HEK293 (cell line): ENCODE data around the gene ELOVL4.

Experiments used
- CTCF ChIA-PET: fragments of 350-600 bp; formaldehyde crosslinking; extraction: SDS; loops from one replicate; lab custom pipeline; 2021; ENCODE audit warnings: antibody characterized with exemption; lab: Yijun Ruan, JAX
- POLR2A ChIA-PET: fragments of 300-600 bp; formaldehyde crosslinking; extraction: SDS; loops from one replicate; lab custom pipeline; 2020; ENCODE audit warnings: antibody characterized with exemption, inconsistent platforms; lab: Yijun Ruan, JAX
- H3K27ac ChIP-seq: fragments of 200-500 bp; sonication (Bioruptor generic); 2 replicates; pipeline ENCODE4 v1.5.1; 2014; ENCODE audit warnings: low read depth, low read length, control low read depth, inconsistent platforms; ENCODE audit errors: extremely low read depth
- H3K36me3 ChIP-seq, 2 experiments: fragments of 200-500 bp in 1 of 2; sonication (Bioruptor generic) in 1 of 2; 1 replicate in 1 of 2; 2 replicates in 1 of 2; pipeline ENCODE4 v1.5.1; 2014 to 2017; ENCODE audit warnings: inconsistent platforms in 2 of 2, low read length in 2 of 2; ENCODE audit not compliant: control insufficient read depth in 2 of 2, insufficient read depth in 1 of 2
- H3K4me1 ChIP-seq: fragments of 200-500 bp; sonication (Bioruptor generic); 2 replicates; pipeline ENCODE4 v1.5.1; 2014; ENCODE audit warnings: mild to moderate bottlenecking, low read length, inconsistent platforms; ENCODE audit not compliant: control insufficient read depth, insufficient read depth
- H3K4me3 ChIP-seq: 2 replicates; pipeline ENCODE4 v1.5.1; 2011; ENCODE audit warnings: low read depth, mild to moderate bottlenecking, control low read depth, low read length, moderate library complexity
- H3K9me3 ChIP-seq: fragments of 200-500 bp; sonication (Bioruptor generic); 2 replicates; pipeline ENCODE4 v1.5.1; 2014; ENCODE audit warnings: low read depth, low read length, inconsistent platforms; ENCODE audit not compliant: control insufficient read depth, insufficient read depth
- BCL11A ChIP-seq: fragments of 450-650 bp; formaldehyde crosslinking; IDR thresholded peaks from 2 replicates; pipeline ENCODE4 v1.5.1; 2016; ENCODE audit warnings: low read depth, missing biosample characterization, missing genetic modification characterization
- FEZF1 ChIP-seq: fragments of 450-650 bp; formaldehyde crosslinking; IDR thresholded peaks from 2 replicates; pipeline ENCODE4 v1.5.1; 2016; ENCODE audit warnings: missing biosample characterization, missing genetic modification characterization
- GLIS2 ChIP-seq: fragments of 450-650 bp; formaldehyde crosslinking; IDR thresholded peaks from 2 replicates; pipeline ENCODE4 v1.5.1; 2016; ENCODE audit warnings: missing biosample characterization, missing genetic modification characterization
- KLF9 ChIP-seq: fragments of 450-650 bp; formaldehyde crosslinking; IDR thresholded peaks from 2 replicates; pipeline ENCODE4 v1.5.1; 2016; ENCODE audit warnings: missing biosample characterization, missing genetic modification characterization, low read depth
- MEIS1 ChIP-seq: sonication (generic); formaldehyde crosslinking; IDR thresholded peaks from 2 replicates; pipeline ENCODE4 v1.8.1; 2022; ENCODE audit warnings: missing genetic modification reagents, mild to moderate bottlenecking, borderline replicate concordance
- OSR2 ChIP-seq: fragments of 450-650 bp; formaldehyde crosslinking; IDR thresholded peaks from 2 replicates; pipeline ENCODE4 v1.5.1; 2016; ENCODE audit warnings: missing biosample characterization, missing genetic modification characterization
- ZBTB17 ChIP-seq: fragments of 450-650 bp; formaldehyde crosslinking; IDR thresholded peaks from 2 replicates; pipeline ENCODE4 v1.5.1; 2016; ENCODE audit warnings: missing biosample characterization, missing genetic modification characterization
- ZBTB20 ChIP-seq: fragments of 450-650 bp; formaldehyde crosslinking; IDR thresholded peaks from 2 replicates; pipeline ENCODE4 v1.5.1; 2016; ENCODE audit warnings: missing biosample characterization, missing genetic modification characterization
- ZEB2 ChIP-seq: fragments of 450-650 bp; formaldehyde crosslinking; IDR thresholded peaks from 2 replicates; pipeline ENCODE4 v1.5.1; 2016; ENCODE audit warnings: missing biosample characterization, missing genetic modification characterization
- ZIC2 ChIP-seq: fragments of 450-650 bp; formaldehyde crosslinking; IDR thresholded peaks from 2 replicates; pipeline ENCODE4 v1.5.1; 2016; ENCODE audit warnings: missing biosample characterization, missing genetic modification characterization
- ZNF223 ChIP-seq: fragments of 450-650 bp; formaldehyde crosslinking; IDR thresholded peaks from 2 replicates; pipeline ENCODE4 v1.5.1; 2016; ENCODE audit warnings: missing biosample characterization, missing genetic modification characterization
- ZNF335 ChIP-seq: fragments of 450-650 bp; formaldehyde crosslinking; conservative IDR thresholded peaks from 2 replicates; pipeline ENCODE4 v1.5.1; 2016; ENCODE audit warnings: missing biosample characterization, missing genetic modification characterization
- ZNF501 ChIP-seq: fragments of 450-650 bp; formaldehyde crosslinking; IDR thresholded peaks from 2 replicates; pipeline ENCODE4 v1.5.1; 2016; ENCODE audit warnings: missing biosample characterization, missing genetic modification characterization
- ZNF610 ChIP-seq: fragments of 450-650 bp; formaldehyde crosslinking; IDR thresholded peaks from 2 replicates; pipeline ENCODE4 v1.5.1; 2016; ENCODE audit warnings: missing biosample characterization, missing genetic modification characterization, borderline replicate concordance
- ZNF660 ChIP-seq: fragments of 450-650 bp; IDR thresholded peaks from 2 replicates; pipeline ENCODE4 v1.5.1; 2018; ENCODE audit warnings: missing biosample characterization, mild to moderate bottlenecking, missing genetic modification characterization
- ZNF701 ChIP-seq: fragments of 450-650 bp; formaldehyde crosslinking; IDR thresholded peaks from 2 replicates; pipeline ENCODE4 v1.5.1; 2016; ENCODE audit warnings: missing biosample characterization, missing genetic modification characterization
- ZNF76 ChIP-seq: fragments of 450-650 bp; formaldehyde crosslinking; IDR thresholded peaks from 2 replicates; pipeline ENCODE4; 2016; ENCODE audit warnings: low read depth, missing biosample characterization, missing genetic modification characterization, borderline replicate concordance
- TF ChIP-seq, protein P1 (sequence below): fragments of 450-650 bp; formaldehyde crosslinking; conservative IDR thresholded peaks from 2 replicates; pipeline ENCODE4 v1.5.1; 2016; ENCODE audit warnings: low read depth, missing biosample characterization, missing genetic modification characterization
- TF ChIP-seq, protein P2 (sequence below): fragments of 450-650 bp; formaldehyde crosslinking; IDR thresholded peaks from 2 replicates; pipeline ENCODE4 v1.5.1; 2016; ENCODE audit warnings: missing biosample characterization, missing genetic modification characterization
- TF ChIP-seq, protein P3 (sequence below): fragments of 450-650 bp; formaldehyde crosslinking; IDR thresholded peaks from 2 replicates; pipeline ENCODE4 v1.5.1; 2017; ENCODE audit warnings: missing biosample characterization, missing genetic modification characterization
- TF ChIP-seq, protein P4 (sequence below): fragments of 450-650 bp; IDR thresholded peaks from 2 replicates; pipeline ENCODE4 v1.5.1; 2018; ENCODE audit warnings: missing biosample characterization, mild to moderate bottlenecking, missing genetic modification characterization
- TF ChIP-seq, protein P5 (sequence below): fragments of 450-650 bp; formaldehyde crosslinking; IDR thresholded peaks from 2 replicates; pipeline ENCODE4 v1.5.1; 2017; ENCODE audit warnings: missing biosample characterization, missing genetic modification characterization

Gene ELOVL4

DNA sequence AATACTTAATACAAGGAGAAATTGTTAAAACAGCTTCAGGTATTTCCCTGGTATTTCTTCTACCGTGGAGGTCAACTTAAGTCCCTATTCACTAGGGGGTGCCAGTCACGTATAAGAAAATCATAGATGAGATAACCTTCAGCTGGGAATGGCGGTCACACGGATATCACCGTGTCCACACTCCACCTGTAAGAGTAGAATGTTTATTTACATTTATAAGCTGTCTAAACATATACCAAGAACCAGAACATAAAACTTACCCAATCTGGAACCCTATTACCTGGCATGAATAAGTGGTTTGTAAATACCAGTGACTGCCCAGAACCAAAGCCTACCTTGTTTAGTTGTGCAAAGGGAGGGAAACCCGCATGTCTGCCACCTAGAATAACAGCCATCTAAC is 1.9 kb upstream of the ELOVL4 start (continued):
- TF ChIP-seq FEZF1 (tag by site-specific recombination) (no peak), ZNF701 (tag by site-specific recombination) (no peak), ZEB2 (tag by site-specific recombination) (peak; percentile 39; the same call in 1 of the 2 replicates)
- TF ChIP-seq, protein P1, sequence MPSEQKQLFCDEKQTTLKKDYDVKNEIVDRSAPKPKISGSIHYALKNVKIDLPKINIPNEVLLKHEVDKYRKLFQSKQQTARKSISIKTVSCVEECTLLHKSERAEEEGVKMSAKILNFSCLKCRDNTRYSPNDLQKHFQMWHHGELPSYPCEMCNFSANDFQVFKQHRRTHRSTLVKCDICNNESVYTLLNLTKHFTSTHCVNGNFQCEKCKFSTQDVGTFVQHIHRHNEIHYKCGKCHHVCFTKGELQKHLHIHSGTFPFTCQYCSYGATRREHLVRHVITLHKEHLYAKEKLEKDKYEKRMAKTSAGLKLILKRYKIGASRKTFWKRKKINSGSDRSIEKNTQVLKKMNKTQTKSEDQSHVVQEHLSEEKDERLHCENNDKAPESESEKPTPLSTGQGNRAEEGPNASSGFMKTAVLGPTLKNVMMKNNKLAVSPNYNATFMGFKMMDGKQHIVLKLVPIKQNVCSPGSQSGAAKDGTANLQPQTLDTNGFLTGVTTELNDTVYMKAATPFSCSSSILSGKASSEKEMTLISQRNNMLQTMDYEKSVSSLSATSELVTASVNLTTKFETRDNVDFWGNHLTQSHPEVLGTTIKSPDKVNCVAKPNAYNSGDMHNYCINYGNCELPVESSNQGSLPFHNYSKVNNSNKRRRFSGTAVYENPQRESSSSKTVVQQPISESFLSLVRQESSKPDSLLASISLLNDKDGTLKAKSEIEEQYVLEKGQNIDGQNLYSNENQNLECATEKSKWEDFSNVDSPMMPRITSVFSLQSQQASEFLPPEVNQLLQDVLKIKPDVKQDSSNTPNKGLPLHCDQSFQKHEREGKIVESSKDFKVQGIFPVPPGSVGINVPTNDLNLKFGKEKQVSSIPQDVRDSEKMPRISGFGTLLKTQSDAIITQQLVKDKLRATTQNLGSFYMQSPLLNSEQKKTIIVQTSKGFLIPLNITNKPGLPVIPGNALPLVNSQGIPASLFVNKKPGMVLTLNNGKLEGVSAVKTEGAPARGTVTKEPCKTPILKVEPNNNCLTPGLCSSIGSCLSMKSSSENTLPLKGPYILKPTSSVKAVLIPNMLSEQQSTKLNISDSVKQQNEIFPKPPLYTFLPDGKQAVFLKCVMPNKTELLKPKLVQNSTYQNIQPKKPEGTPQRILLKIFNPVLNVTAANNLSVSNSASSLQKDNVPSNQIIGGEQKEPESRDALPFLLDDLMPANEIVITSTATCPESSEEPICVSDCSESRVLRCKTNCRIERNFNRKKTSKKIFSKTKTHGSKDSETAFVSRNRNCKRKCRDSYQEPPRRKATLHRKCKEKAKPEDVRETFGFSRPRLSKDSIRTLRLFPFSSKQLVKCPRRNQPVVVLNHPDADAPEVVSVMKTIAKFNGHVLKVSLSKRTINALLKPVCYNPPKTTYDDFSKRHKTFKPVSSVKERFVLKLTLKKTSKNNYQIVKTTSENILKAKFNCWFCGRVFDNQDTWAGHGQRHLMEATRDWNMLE (tag by site-specific recombination): peak; percentile 54

DNA sequence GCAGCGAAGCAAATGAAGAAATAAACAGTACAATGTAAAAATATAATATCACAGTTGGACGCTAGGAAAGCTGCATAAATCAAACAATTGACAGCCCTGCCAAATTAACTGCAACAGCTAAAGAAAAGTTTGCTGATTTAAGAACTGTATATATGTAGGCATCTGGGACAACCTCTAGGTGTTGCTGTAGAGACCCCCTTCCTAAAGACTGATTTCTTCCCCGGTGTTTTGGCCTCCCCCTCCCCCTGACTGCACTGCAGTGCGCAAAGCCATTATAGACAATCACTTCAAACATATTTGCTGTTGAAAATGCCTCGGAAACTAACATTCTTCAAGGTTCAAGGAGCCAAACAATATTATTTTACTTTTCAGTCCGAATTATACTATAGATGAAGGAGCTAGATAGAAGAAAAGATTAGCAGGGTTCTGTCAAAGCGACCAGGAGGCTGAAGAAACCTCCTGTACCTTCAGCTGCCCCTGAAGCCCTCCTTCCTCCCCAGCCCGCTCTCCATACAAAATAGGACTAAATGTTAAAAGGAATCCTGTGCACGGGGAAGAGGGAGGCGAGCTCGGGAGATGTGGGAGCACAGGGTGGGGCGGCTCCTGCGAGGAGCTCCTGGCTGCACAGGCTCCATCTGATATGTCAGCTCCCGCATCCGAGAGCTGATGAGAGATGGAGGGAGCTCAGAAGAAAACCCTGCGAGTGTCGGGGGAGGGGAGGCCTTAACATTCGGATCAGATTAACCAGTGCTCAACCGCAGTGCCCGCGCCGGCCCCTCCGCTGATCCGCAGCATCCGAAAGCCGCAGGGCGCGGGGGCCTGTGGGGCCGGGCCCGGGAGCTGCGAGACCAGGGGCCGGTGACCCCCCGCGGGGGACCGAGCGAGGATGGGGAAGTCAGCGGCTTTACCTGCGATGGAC is 822 bp downstream of the ELOVL4 start:
- Histone ChIP-seq H3K9me3 (no peaks in the 10 kb centered on the region), H3K4me3 (peak overlapping the region; percentile 81), H3K27ac (peak overlapping the region; percentile 71; the same call in 1 of the 2 replicates), H3K36me3 (no peaks in the 10 kb centered on the region), H3K4me1 (peaks cover 23% of the 10 kb centered on the region)
- CTCF ChIA-PET: interaction anchor here (0.6 to 2.5 kb wide), 26 partner anchors 9 to 1259 kb away, joined by 3 to 19 read pairs (median 4); no protein-coding TSS in a partner anchor
- POLR2A ChIA-PET: interaction anchor here (0.5 to 1.7 kb wide), 11 partner anchors 11 to 1377 kb away, joined by 3 to 12 read pairs (median 4); partner anchors contain the start of genes BCKDHB and TTK
- TF ChIP-seq, protein P2, sequence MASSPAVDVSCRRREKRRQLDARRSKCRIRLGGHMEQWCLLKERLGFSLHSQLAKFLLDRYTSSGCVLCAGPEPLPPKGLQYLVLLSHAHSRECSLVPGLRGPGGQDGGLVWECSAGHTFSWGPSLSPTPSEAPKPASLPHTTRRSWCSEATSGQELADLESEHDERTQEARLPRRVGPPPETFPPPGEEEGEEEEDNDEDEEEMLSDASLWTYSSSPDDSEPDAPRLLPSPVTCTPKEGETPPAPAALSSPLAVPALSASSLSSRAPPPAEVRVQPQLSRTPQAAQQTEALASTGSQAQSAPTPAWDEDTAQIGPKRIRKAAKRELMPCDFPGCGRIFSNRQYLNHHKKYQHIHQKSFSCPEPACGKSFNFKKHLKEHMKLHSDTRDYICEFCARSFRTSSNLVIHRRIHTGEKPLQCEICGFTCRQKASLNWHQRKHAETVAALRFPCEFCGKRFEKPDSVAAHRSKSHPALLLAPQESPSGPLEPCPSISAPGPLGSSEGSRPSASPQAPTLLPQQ (tag by site-specific recombination): peak; percentile 38; the same call in 1 of the 2 replicates
- TF ChIP-seq MEIS1 (CRISPR knock-in tag): 0 out of 2 replicates have a peak, but pooled peaks have one; percentile 40
- no peak for TF ChIP-seq ZNF76
- TF ChIP-seq ZBTB17 (tag by site-specific recombination): peak; percentile 43; the same call in 1 of the 2 replicates
- no peak for TF ChIP-seq ZNF610 (tag by site-specific recombination)
- TF ChIP-seq, protein P3, sequence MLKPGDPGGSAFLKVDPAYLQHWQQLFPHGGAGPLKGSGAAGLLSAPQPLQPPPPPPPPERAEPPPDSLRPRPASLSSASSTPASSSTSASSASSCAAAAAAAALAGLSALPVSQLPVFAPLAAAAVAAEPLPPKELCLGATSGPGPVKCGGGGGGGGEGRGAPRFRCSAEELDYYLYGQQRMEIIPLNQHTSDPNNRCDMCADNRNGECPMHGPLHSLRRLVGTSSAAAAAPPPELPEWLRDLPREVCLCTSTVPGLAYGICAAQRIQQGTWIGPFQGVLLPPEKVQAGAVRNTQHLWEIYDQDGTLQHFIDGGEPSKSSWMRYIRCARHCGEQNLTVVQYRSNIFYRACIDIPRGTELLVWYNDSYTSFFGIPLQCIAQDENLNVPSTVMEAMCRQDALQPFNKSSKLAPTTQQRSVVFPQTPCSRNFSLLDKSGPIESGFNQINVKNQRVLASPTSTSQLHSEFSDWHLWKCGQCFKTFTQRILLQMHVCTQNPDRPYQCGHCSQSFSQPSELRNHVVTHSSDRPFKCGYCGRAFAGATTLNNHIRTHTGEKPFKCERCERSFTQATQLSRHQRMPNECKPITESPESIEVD (tag by site-specific recombination): 0 out of 2 replicates have a peak, but pooled peaks have one; percentile 30
- TF ChIP-seq ZNF223 (tag by site-specific recombination): no peak
- TF ChIP-seq GLIS2 (tag by site-specific recombination): peak; percentile 76
- TF ChIP-seq KLF9: no peak
- TF ChIP-seq BCL11A (tag by site-specific recombination): 0 out of 2 replicates have a peak, but pooled peaks have one; percentile 28
- TF ChIP-seq ZBTB20: peak; percentile 87
- TF ChIP-seq ZNF335 (tag by site-specific recombination): peak; percentile 10
- TF ChIP-seq, protein P4, sequence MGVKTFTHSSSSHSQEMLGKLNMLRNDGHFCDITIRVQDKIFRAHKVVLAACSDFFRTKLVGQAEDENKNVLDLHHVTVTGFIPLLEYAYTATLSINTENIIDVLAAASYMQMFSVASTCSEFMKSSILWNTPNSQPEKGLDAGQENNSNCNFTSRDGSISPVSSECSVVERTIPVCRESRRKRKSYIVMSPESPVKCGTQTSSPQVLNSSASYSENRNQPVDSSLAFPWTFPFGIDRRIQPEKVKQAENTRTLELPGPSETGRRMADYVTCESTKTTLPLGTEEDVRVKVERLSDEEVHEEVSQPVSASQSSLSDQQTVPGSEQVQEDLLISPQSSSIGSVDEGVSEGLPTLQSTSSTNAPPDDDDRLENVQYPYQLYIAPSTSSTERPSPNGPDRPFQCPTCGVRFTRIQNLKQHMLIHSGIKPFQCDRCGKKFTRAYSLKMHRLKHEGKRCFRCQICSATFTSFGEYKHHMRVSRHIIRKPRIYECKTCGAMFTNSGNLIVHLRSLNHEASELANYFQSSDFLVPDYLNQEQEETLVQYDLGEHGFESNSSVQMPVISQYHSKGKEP (tag by site-specific recombination): peak; percentile 38; the same call in 1 of the 2 replicates
- peak; percentile 28; the same call in 1 of the 2 replicates for TF ChIP-seq OSR2
- TF ChIP-seq, protein P5, sequence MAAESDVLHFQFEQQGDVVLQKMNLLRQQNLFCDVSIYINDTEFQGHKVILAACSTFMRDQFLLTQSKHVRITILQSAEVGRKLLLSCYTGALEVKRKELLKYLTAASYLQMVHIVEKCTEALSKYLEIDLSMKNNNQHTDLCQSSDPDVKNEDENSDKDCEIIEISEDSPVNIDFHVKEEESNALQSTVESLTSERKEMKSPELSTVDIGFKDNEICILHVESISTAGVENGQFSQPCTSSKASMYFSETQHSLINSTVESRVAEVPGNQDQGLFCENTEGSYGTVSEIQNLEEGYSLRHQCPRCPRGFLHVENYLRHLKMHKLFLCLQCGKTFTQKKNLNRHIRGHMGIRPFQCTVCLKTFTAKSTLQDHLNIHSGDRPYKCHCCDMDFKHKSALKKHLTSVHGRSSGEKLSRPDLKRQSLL (tag by site-specific recombination): peak; percentile 97
- TF ChIP-seq ZNF501 (tag by site-specific recombination): no peak
- TF ChIP-seq ZIC2 (tag by site-specific recombination): peak; percentile 38; the same call in 1 of the 2 replicates
- 0 out of 2 replicates have a peak, but pooled peaks have one; percentile 49 for TF ChIP-seq ZNF660 (tag by site-specific recombination)
